Endothelial cell of umbilical vein (primary cell): ENCODE measurements around the gene RFX6.

ENCODE experiments used
- CTCF ChIP-seq, 2 donors: IDR thresholded peaks; 1 replicate in 1 of 2; 2 replicates in 1 of 2; pipeline ENCODE4 v1.5.1; 2011; ENCODE audit warnings: low read length in 2 of 2, mild to moderate bottlenecking in 2 of 2, moderate library complexity in 2 of 2, control low read depth in 1 of 2, inconsistent platforms in 1 of 2, low read depth in 1 of 2; ENCODE audit not compliant: insufficient read depth in 1 of 2; ENCODE audit errors: extremely low read depth in 1 of 2
- FOS ChIP-seq: IDR thresholded peaks from 2 replicates; pipeline ENCODE4 v1.6.1; 2011; ENCODE audit warnings: mild to moderate bottlenecking, low read length, moderate library complexity, borderline replicate concordance; ENCODE audit not compliant: insufficient read depth
- POLR2AphosphoS5 ChIP-seq: IDR thresholded peaks from 2 replicates; pipeline ENCODE4 v1.6.1; 2012; ENCODE audit warnings: low read depth, mild to moderate bottlenecking, control low read depth, low read length, moderate library complexity; ENCODE audit not compliant: insufficient read depth

GRCh38 chr6:116974526-116975316 is 97.7 kb downstream of the RFX6 start:
- TF ChIP-seq CTCF (IDR thresholded peaks at IDR 0.05; ENCODE audit: extremely low read depth in 1 of 2, insufficient read depth in 1 of 2, low read depth in 1 of 2, low read length in 2 of 2): no peak
- TF ChIP-seq POLR2AphosphoS5: no peak
- TF ChIP-seq FOS: no peak
